Measurements from ENCODE around the gene FAM107B.

- TF ChIP-seq POLR2A (IDR thresholded peaks at IDR 0.05; ENCODE audit: low read depth, low read length): no peak
- no peak for TF ChIP-seq SPI1 (IDR thresholded peaks at IDR 0.05; ENCODE audit: low read depth, low read length)
Observed at GRCh38 chr10:14553448-14553847, 221.2 kb downstream of the FAM107B start.
